ENCODE results near the gene ZNF610.
A peak's percentile ranks its signal among the peaks of the same experiment; 100 is the strongest.
"Not testable (repeated sequence)": the region's sequence is repeated elsewhere in the genome, so short reads cannot be mapped to it uniquely, and the experiment has no call there.

ZNF610 gene

DNA sequence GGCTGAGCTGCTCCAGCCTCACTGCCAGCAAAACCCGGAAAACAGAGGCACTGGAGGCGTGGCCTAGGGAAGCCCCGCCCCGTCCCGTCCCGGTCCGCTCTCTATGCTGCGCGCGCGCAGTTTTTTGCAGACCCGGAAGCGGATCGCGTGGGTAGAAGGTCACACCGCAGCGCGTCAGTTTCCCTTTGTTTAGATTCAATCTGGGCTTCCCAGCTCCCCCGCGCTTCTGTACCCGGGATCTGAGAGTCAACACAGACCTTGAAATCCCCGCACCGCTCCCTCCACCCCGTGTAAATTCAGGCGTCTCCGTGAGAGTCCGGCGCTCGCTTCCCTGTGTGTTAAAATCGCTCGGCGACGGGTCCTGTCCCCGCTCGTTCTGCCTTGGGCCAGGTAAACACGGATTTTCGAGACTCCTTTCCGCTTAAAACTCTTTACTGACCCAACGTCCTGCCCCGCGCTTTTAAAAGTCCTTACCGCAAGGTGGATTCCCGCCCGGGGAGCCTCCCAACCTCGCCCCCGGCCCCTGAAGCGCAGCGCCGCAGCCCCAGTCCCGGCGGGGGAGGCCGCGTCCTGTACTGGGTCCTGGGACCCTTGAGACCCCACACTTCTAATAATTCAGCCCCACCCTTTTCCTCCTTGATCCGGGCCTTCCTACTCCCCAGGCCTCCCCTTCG lies at the start of gene ZNF610:
Gene ZNF610, plus strand, starts transcription at position 127 of the 674 bp plus-strand sequence. CDS start 12,930 bp downstream, outside the sequence.
- in situ Hi-C loops (cut with MboI; ENCODE audit: low pct_unique_long_range_greater_than_20kb, low sequenced_read_pairs), result no loop called here
- DNase-seq, result no peak

DNA sequence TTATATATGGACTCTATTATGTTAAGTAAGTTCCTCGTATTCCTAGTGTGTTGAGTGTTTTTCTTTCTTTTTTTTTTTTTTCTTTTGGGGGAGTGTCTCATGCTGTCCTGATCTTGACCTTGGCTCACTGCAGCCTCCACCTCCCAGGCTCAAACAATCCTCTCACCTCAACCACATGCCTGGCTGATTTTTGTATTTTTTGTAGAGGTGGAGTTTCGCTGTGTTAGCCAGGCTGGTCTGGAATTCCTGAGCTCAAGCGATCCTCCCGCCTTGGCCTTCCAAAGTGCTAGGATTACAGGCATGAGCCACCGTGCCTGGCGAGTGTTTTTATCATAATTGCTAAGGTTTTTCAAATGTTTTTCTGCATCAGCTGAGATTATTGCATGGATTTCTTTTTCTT lies 49.8 kb upstream of the ZNF610 start:
- in situ Hi-C loops (cut with MboI; ENCODE audit: low pct_unique_long_range_greater_than_20kb, low sequenced_read_pairs), result no loop called here
- DNase-seq, result no peak

DNA sequence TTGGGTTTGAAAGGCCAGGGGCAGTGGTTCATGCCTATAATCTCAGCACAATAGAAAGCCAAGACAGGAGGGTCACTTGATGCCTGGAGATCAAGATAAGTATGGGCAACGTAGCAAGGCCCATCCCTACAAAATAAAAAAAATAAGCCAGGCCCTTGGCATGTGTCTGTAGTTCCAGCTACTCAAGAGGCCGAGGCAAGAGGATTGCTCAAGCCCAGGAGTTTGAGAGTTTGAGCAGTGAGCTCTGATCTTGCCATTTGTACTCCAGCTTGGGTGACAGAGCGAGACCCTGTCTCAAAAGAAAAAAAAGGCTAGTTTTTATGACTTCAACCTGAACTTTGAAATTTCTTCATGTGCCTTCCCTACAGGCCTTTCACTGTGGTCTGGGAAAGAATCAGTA lies 44.3 kb upstream of the ZNF610 start:
- in situ Hi-C loops (cut with MboI; ENCODE audit: low pct_unique_long_range_greater_than_20kb, low sequenced_read_pairs), result no loop called here
- DNase-seq, result no peak

DNA sequence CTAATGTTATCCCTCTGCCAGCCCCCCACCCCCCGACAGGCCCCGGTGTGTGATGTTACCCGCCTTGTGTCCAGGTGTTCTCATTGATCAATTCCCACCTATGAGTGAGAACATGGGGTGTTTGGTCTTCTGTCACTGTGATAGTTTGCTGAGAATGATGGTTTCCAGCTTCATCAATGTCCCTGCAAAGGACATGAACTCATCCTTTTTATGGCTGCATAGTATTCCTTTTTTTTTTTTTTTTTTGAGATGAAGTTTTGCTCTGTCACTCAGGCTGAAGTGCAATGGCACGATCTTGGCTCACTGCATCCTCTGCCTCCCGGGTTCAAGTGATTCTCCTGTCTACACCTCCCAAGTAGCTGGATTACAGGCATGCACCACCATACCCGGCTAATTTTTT lies 43.1 kb upstream of the ZNF610 start:
- in situ Hi-C loops (cut with MboI; ENCODE audit: low pct_unique_long_range_greater_than_20kb, low sequenced_read_pairs); DNase-seq: not testable (repeated sequence)

DNA sequence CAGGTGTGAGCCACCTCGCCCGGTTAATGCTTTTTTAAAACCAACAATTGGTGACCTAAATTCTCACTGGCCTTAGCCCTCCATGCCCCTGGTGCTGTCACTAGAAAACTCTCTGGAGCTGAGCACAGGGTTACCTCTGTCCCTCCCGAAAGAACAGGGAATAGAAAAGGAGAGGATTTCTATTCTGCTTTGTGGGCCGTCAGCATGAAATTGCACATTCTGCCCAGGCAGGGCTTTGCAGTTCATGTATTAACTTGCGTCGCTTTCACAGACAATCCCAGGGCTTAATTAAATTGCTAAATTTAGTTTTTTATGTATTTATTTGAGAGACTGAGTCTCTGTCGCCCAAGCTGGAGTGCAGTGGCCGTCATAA lies 39.7 kb upstream of the ZNF610 start:
- DNase-seq, result no peak
- in situ Hi-C loops (cut with MboI; ENCODE audit: low pct_unique_long_range_greater_than_20kb, low sequenced_read_pairs), result no loop called here

DNA sequence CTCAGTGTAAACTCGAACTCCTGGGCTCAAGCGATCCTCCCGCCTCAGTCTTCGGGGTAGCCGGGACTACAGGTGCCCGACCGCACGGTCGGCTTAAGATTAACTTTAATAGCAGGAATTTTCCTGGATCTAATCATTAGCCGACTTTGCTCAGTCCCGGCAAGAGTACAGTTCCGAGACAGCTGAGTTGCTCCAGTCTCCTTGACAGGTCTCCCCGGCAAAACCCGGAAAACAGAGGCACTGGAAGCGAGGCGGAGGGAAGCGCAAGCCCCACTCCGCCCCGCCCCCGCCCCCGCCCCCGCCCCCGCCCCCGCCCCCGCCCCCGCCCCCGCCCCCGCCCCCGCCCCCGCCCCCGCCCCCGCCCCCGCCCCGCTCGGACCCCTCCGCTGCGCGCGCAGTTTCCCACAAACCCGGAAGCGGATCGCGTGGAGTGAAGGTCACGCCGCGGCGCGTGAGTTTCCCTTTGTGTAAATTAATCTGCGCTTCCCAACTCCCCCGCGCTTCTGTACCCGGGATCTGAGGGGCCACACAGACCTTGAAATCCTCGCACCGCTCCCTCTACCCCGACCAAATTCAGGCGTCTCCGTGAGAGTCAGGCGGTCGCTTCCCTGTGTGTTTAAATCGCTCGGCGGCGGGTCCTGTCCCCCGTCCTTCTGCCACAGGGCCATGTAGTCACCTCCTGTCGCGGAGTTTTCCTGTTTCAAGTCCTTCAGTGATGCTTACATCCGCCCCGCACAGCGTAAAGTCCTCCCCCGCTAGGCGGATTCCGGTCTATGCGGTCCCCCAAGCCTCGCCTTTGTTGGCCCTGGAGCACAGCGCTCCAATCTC lies 39.1 kb upstream of the ZNF610 start, which contains the start of gene ZNF480:
Gene ZNF480, plus strand, starts transcription at position 397 of the 828 bp plus-strand sequence. CDS start 3,244 bp downstream, outside the sequence.
- DNase-seq, result peak; percentile 72
- in situ Hi-C loops (cut with MboI; ENCODE audit: low pct_unique_long_range_greater_than_20kb, low sequenced_read_pairs), result no loop called here

DNA sequence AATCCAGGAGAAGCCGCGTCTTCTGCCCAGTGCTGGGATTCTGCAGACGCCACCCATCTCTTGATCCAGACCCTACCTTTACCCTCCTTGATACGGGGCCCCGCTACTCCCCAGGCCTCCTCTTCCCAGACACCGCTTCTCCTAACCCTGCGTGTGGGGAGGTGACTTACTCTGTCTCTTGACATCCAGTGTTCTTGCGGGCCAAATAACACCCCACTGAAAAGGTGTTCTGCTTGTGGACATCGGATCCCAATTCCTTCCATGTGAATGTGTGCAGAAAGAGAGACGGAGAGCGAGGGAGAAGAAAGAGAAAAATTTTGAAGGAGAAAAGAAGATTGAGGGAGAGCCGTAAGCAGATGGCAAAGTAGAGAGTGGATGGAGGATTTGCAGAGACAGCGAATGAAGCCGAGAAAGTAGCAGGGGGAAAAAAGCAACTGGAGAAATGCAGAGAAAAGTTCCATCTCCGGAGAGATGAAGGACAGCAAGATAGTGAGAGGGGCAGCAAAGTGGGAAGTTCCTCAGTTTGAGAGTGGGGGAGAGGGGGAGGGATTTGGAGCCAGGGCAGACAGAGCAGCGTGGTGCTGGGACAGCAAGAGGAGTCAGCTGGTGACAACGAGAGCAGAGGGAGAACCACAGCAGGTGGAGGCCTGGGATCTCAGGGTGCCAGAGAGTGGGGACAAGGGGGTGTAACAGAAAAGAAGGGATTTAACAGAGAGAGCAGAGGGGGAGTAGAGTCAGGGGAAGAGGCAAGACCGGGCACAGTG lies 38.3 kb upstream of the ZNF610 start:
- in situ Hi-C loops (cut with MboI; ENCODE audit: low pct_unique_long_range_greater_than_20kb, low sequenced_read_pairs), result no loop called here
- DNase-seq, result peak; percentile 34

DNA sequence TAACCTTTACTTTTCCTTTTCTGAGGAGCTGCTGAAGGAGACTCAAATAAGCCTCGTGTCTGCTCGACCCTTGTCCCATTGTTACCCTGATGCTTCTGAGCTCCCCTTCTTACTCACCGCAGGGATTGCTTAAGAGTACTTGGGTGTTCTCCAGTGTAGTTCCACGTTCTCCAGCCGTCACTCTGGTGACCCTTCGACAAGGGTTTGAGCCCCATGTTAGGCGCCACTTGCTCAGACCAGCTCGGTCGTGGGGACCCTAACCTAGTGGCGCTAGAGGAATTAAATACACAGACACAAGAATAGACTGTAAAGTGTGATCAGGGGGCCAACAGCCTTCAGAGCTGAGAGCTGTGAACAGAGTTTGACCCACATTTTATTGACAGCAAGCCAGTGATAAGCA lies 28.8 kb upstream of the ZNF610 start:
- in situ Hi-C loops (cut with MboI; ENCODE audit: low pct_unique_long_range_greater_than_20kb, low sequenced_read_pairs), result no loop called here
- DNase-seq, result no peak

DNA sequence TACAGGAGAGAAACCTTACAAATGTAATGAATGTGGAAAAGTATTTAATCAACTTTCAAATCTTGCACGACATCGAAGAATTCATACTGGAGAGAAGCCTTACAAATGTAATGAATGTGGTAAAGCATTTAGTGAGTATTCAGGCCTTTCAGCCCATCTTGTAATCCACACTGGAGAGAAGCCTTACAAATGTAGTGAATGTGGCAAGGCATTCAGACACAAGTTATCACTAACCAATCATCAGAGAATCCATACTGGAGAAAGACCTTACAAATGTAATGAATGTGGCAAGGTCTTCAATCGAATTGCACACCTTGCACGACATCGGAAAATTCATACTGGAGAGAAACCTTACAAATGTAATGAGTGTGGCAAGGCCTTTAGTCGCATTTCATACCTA lies 13.6 kb upstream of the ZNF610 start:
- no peak for DNase-seq
- in situ Hi-C loops (cut with MboI; ENCODE audit: low pct_unique_long_range_greater_than_20kb, low sequenced_read_pairs), result no loop called here

DNA sequence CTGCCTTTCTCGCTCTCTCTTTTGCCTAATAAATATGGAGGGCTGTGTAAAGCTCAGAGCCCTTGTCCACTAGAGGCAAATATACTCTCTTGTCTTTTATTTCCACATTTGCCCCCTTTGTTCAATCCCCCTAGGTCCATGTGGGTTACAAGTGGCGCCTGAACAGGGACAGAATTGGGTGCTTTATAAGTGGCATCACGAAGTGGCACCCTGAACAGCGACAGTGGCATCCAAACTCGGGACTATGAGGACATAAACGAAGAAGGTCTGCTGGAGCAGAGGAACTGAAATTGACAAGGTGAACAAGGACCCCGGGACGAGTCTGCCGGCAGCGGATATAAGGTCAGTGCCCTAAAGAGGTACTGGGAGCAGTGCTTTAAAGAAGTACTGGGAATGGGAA lies 4.3 kb upstream of the ZNF610 start:
- DNase-seq, result no peak
- in situ Hi-C loops (cut with MboI; ENCODE audit: low pct_unique_long_range_greater_than_20kb, low sequenced_read_pairs), result no loop called here

DNA sequence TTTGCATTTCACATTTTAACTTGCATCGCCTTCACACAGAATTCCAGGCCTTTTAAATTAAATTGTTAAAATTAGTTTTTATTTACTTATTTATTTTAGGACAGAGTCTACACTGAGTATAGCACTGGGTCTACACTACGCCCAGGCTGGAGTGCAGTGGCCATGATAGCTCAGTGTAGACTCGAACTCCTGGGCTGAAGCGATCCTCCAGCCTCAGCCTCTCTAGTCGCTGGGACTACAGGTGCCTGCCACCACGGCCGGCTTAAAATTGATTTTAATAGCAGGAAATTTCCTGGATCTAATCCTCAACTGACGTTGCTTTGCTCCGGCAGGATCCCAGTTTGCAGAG lies 301 bp upstream of the ZNF610 start:
- no peak for DNase-seq
- in situ Hi-C loops (cut with MboI; ENCODE audit: low pct_unique_long_range_greater_than_20kb, low sequenced_read_pairs), result no loop called here

DNA sequence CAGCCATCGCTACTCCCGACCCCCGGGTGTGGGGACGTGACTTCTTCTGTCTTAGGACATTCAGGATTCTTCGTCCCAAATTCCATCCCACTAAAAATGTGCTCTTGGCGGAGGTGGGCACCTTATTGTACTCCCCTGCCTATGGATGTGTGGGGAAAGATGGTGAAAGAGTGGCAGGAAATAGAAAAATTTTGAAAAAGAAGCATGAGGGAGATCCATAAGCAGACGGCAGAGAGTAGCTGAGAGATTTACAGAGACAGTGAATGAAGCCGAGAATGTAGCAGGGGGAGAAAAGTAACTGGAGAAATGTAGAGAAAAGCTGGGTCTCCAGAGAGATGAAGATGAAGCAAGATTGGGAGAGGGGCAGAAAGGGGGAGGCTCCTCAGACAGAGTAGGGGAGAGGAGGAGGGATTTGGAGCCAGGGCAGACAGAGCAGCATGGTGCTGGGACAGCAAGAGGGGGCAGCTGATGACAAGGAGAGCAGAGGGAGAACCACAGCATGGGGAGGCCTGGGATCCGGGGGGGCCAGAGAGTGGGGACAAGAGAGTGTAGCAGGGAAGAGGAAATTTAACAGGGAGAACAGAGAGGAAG lies 843 bp downstream of the ZNF610 start:
- in situ Hi-C loops (cut with MboI; ENCODE audit: low pct_unique_long_range_greater_than_20kb, low sequenced_read_pairs), result no loop called here
- DNase-seq, result no peak

DNA sequence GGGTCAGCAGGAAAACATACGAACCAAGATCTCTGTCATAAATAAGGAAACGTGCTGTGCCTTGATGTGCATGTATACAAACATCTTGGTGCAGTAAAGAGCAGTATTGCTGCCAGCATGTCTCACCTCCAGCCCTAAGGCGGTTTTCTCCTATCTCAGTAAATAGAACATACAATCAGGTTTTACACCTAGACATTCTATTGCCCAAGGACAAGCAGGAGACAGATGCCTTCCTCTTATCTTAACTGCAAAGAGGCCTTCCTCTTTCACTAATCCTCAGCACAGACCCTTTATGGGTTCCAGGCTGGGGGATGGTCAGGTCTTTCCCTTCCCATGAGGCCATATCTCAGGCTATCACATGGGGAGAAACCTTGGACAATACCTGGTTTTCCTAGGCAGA lies 3.0 kb downstream of the ZNF610 start:
- in situ Hi-C loops (cut with MboI; ENCODE audit: low pct_unique_long_range_greater_than_20kb, low sequenced_read_pairs); DNase-seq: not testable (repeated sequence)

DNA sequence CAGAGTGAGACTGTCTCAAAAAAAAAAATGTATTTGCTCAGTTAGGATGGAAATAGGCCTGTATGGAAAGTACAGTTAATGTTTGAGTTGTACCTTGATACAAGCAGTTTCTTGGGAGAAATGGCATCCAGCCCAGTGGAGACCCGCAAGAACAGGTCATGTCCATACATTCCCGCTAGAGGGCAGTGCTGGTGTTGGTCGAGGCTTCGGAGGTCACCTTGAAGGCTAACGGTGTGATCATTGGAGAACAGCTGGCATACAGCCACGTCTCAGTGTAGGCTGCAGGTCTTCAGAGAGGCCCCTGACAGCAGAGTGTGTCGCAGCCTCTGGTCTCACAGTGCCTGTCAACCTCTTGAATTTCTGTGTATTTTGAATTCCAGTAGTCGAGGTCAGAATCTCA lies 7.5 kb downstream of the ZNF610 start:
- in situ Hi-C loops (cut with MboI; ENCODE audit: low pct_unique_long_range_greater_than_20kb, low sequenced_read_pairs), result no loop called here
- DNase-seq, result no peak

DNA sequence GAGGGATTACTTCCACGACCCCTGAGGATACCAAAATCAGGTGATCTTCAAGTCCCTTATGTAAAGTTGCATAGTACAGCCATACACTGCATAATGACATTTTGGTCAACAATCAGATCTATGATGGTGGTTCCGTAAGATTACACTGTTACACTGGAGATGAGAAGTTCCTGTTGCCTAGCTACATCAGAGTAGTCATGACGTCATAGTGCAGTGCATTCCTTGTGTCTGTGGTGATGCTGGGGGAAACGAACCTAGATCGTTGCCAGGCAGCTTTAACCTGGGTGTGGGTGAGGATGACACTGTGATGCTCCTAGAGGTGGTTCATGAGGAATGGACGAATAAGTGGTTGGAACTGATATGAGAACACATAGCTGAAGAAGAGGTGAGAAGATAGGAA lies 9.1 kb downstream of the ZNF610 start:
- in situ Hi-C loops (cut with MboI; ENCODE audit: low pct_unique_long_range_greater_than_20kb, low sequenced_read_pairs), result no loop called here
- DNase-seq, result no peak

DNA sequence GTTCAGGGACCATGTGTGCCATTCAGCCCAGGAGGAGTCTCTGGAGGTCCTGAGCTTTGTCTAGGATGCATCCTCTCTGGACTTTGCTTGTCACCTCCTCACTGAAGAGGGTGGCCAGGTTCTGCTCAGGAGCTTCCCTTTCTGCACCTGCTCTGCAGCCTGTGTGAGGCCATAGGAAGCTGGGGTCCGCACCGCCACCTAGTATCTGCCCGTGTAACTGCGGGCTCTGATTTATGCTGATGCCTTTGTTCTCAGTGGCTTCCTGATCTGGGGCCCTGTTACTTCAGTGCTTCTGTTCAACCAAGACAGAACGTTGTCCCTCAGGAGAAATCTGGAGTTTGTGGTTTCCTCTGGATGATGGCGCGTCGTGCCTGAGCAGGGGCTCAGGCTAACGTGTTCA lies 15.5 kb downstream of the ZNF610 start:
- in situ Hi-C loops (cut with MboI; ENCODE audit: low pct_unique_long_range_greater_than_20kb, low sequenced_read_pairs), result no loop called here
- no peak for DNase-seq

DNA sequence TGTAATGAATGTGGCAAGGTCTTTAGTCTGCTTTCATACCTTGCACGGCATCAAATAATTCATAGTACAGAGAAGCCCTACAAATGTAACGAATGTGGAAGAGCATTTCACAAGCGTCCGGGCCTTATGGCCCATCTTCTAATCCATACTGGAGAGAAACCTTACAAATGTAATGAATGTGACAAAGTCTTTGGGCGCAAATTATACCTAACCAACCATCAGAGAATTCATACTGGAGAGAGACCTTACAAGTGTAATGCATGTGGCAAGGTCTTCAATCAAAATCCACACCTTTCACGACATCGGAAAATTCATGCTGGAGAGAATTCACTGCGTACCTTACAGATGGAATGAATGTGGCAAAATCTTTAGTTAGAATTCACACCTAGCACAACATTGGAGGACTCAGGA lies 30.4 kb downstream of the ZNF610 start:
- no peak for DNase-seq
- in situ Hi-C loops (cut with MboI; ENCODE audit: low pct_unique_long_range_greater_than_20kb, low sequenced_read_pairs), result no loop called here

DNA sequence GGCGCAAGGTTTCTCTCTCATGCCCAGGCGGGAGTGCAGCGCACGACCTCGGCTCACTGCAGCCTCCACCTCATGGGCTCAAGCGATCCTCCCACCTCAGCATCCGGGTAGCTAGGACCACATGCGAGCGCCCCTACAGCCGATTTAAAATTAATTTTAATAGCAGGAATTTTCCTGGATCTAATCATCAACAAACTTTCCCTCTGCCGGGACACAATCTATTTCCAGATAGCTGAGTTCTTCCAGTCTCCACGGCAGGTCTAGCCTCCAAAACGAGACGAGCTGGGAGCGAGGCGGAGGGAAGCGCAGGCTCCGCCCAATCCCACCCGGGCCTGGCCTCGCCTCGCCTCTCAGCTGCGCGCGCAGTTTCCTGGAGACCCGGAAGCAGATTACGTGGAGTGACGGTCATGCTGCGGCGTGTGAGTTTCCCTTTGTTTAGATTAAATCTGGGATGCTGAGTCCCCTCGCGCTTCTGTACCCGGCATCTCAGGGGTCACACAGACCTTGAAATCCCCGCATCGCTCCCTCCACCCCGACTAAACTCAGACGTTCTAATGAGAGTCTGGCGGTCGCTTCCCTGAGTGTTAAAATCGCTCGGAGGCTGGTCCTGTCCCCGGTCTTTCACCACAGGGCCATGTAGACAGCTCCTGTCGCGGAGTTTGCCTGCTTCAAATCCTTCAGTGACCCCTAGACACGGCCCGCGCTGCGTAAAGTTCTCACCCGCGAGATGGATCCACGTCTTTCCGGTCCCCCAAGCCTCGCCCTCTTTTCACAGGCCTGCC lies 33.7 kb downstream of the ZNF610 start, which contains the start of gene ZNF880:
Gene ZNF880, plus strand, starts transcription at position 365 of the 782 bp plus-strand sequence. Its CDS starts 43 bp downstream, at position 408.
- in situ Hi-C loops (cut with MboI; ENCODE audit: low pct_unique_long_range_greater_than_20kb, low sequenced_read_pairs), result no loop called here

DNA sequence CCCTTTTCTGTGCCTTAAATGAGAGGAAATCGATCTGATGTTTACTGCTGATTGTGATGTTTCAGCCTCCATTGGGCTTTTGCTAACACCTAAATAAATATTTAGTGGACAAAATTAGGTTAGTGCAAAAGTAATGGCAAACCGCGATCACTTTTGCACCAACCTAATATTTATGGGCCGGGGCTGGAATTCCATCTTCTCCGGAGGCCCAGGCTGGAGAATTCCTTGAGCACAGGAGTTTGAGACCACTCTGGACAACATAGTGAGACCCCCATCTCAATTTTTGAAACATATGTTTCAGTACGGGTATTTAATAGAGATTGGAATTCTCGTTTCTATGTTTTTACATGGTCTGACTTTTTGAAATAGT lies 34.3 kb downstream of the ZNF610 start:
- in situ Hi-C loops (cut with MboI; ENCODE audit: low pct_unique_long_range_greater_than_20kb, low sequenced_read_pairs), result no loop called here
- DNase-seq, result no peak

More for the DNA sequence above, 33.7 kb downstream of the ZNF610 start, which contains the start of gene ZNF880:
- no peak for DNase-seq

All from KBM-7 (cell line).